NCI-H446 treated with DMSO at 0.1 percent for 48 hours (cell line): ENCODE measurements around the gene CDT1.
"Not testable (repeated sequence)": the region's sequence is repeated elsewhere in the genome, so short reads cannot be mapped to it uniquely, and the experiment has no call there.

Source experiments
- DNase-seq: peaks from one replicate; lab custom pipeline; 2025; lab: John Stamatoyannopoulos, UW

The CDT1 gene

DNA sequence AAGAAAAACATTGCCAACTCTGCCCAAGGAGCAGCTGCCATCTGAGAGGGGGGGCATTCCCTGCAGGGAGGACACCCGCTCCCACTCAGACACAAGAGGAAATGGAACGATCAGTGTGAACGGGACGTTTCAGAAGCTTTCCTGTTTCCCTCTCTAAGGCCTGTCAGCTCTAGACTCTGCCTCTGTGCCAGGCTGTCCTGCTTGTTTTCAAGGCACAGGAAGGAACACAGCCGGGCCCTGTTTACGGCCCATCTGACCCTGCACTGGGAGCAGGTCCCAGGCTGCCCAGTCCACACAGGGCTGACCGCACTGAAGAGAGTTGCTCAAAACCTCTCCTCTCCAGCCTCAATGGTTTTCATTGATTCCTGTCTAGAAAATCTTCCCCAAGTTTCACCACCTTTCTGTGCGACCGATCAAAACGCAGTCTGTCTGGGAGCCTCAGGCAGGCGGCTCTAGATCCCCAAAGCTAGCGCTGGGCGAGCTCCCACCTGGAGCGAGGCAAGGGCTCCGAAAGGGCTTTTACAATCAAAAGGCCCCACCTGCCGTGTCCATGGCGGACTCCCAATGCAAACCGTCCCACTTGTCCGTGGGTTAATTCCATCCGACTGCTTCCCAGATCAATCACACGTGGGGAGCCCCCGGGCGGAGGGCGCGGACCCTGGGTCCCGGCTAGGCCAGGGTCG, 20.1 kb upstream of the CDT1 start:
- DNase-seq: no peak

DNA sequence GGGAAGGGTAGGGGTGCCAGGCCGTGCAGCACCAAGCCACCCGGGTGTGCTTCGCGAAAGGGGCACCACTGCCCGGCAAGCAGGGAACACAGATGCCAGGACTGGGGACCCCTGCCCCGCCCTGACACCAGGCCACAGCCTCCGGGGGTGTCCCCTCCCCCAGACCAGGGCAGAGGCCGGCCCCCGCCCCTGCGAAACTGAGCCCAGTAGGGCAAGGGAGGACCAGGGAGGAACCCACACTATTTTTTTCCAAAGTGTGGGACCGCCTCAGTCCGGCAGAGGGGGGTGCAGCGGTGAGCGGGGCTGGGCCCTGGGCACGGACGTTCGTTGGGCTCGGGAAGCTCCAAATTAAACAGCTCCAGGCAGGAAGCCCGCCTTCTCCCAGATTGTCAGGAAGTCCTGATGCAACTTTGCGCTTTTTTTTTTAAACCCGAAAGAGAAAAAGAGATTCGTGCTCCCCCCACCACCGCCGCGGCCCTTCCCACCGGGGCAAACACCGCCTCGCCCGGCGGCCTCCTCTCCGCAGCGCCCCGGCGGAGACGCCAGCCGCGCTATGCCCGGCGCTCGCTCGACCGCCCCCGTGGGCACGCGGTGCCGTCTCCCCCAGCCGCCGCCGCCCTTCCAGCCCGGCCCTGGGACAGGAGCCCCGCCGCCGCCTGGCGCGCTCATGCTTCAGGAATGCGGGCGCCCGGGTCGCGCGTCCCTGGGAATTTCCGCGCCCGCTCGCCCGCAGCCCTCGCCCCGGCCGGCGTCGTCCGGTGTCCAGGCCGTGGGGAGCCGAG, 19.3 kb upstream of the CDT1 start:
- DNase-seq: no peak

DNA sequence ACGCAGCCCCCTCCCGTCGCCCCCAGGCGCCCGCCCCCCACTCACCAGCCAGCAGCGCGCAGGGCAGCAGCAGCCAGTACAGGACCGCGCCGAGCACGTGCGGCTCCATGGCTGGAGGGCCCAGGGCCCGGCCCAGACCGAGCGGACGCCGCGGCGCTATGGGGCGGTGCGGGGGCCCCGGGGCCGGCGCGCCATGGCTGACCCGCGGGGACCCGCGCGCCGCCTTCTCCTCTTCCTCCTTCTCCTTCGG, 18.8 kb upstream of the CDT1 start:
- DNase-seq: no peak

DNA sequence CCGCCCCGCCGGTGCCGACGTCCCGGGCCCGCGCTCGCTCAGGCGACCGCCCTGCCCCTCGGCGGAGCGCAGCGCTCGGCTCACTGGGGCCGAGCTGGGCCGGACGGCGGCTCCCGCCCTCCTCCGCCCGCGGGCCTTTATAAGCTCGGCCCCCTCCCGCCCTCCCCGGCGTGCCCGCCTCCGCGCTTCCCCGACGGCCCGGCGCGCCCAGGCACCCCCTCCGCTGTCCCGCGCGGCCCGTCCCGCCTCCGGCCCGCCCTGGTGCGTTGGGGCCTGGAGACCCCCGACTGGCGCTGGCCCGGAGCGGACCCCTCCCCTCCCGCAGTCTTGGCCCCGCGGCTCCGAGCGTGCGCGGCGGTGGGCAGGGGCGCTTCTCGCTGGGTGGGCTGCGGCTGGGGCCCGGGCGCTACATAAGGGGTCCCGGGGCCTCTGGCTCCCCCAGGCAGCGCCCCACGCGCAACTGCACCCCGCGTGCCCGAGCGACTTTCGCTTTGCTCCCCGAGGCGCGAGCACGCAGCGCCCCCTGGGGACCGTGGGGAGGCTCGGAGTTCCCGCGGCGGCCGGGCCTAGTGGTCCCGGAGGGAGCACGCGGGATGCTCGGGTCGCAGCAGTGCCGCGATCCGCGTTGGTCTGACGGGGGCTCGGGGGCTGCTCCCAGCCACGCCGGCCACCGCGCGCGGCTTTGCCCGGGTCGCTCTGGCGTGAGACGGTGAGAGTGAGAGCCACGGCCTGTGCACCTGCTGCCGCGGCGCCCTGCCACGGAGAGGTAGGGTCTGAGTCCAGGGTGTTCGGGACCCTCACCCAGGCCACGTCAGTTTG, 18.3 kb upstream of the CDT1 start, which contains the start of gene PIEZO1:
Gene PIEZO1 (minus strand): TSS at position 115 of the 819 bp plus-strand sequence. CDS start 256 bp downstream, outside the sequence.
- no peak for DNase-seq

DNA sequence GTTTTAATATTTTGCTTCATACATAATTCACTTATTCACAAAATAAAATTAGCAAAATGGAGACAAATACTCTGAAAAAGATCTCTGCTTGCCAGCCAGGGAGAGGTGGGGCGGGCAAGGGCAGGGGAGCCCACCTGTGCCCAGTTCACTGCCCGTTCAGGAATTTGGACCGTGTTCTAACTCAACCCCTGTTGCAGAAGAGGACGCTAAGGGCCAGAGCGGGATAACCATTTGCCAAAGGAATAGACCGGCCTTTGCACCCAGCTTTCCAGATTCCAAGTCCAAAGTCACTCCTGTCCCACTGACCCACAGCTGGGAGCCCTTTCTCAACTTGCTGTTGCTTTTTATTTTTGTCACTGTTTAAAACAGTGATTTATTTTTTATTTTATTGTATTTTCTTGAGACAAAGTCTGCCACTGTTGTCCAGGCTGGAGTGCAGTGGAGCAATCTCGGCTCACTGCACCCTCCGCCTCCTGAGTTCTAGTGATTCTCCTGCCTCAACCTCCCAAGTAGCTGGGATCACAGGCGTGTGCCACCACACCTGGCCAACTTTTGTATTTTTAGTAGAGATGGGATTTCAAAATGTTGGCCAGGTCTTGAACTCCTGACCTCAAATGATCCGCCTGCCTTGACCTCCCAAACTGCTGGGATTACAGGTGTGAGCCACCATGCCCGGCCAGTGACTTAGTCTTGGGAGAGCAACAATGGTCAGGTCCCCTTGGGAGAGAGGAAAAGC, 15.8 kb upstream of the CDT1 start:
- DNase-seq: no peak

DNA sequence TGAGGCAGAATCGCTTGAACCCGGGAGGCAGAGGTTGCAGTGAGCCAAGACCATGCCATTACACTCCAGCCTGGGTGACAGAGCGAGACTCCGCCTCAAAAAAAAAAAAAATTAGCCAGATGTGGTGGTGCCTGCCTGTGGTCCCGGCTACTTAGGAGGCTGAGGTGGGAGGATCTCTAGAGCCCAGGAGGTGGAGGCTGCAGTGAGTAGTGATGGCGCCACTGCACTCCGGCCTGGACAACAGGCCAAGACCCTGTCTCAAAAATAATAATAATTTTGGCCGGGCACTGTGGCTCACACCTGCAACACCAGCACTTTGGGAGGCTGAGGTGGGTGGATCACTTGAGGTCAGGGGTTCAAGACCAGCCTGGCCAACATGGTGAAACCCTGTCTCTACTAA, 14.8 kb upstream of the CDT1 start:
- DNase-seq: not testable (repeated sequence)

DNA sequence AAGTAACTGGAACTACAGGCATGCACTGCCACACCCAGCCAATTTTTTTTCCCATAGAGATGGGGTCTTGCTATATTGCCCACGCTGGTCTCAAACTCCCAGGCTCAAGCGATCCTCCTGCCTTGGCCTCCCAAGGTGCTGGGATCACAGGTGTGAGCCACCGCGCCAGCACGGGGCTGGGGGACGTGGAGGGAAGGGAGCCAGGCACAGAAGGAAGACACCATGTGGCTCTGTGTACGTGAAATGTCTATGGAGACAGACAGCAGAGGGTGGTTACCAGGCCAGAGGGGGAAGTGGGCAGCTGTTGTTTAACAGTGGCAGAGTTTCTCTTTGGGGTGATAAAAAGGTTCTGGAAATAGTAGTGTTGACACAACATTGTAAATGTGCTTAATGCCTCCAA, 14.0 kb upstream of the CDT1 start:
- DNase-seq: no peak

DNA sequence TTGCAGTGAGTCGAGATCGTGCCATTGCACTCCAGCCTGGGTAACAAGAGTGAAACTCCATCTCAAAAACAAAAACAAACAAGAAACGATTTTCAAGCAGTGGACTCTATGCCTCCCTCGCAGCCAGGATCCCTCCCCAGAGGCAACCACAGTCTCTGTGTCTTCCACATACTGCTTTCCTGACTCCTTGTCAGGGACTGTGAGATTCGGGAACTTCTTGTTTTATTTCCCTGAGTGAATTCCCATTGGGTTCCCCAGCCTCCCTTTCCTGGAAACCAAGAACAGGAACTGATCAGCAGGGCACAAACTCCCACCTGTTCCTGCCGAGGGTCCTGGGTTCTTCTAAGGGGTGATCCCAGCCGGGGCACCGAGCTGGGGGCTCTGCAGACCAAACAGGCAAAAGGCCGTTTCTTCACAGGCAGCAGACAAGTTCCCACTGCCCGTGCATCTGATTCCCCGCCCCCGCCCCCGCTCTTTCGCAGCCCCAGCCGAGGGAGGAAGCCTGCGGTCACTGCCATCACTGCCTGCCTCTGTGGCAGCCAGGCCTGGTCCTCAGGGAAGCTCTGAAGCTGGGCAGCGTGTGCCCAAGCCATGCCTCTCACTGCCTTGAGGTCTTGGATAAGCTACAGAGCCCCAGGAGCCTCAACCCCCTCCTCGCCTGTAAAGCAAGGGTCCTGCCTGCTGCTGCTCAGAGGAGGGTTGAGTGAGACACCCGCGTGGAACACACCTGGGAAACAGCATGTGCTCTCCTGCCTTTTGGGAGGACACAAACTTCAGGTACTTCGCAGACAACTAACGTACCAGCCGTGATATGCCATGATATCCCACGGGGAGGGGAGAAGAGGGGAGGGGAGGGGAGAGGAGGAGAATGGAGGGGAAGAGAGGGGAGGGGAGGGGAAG, 13.0 kb upstream of the CDT1 start:
- no peak for DNase-seq

DNA sequence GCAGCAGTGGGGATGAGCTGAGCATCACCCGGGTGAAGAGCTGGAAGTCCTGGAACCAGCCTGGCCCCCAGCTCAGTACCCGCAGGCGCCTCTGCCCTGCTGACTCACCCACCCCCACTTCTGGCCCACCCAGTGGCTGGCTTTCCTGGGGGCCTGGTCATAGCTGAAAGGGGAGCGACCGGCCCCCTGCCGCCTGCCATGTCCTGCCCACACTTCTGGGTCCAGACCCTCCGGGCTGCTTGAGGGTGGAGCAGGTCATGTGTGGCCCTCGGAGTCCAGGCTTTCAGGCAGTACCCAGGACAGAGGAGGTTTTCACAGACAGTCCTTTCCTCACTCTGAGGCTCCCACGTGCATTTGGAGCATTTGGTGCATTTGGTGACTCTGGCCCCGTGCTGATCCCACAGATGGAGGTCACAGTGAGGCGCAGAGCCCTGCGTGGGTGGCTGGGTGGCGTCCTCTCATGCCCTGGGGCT, 11.5 kb upstream of the CDT1 start:
- no peak for DNase-seq

DNA sequence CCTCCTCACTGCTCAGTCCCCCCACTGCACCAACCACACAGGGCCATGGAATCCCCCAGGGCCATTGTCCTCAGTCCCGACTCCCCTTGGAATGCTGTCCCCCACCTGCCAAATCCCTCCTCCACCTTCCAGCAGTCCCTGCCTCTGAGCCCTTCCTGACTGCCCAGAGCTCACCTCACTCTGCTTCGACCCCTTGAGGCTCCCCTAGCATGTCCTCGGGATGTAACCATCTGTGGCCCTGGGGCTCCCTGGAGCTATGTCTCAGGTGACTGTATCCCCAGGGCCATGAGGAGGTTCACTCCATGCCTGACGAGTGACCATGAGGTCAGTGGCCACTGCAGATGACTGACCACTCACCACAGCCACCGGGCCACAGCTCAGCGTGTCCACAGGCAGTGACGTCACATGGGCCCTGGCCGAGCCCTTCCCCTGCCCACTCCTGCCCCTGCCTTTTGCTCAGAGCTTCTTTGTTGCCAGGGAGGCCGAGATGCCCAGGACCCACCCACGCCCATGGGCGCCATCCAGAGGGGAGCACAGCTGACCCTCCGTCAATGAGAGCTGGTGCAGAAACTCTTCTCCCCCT, 10.8 kb upstream of the CDT1 start:
- DNase-seq: no peak

DNA sequence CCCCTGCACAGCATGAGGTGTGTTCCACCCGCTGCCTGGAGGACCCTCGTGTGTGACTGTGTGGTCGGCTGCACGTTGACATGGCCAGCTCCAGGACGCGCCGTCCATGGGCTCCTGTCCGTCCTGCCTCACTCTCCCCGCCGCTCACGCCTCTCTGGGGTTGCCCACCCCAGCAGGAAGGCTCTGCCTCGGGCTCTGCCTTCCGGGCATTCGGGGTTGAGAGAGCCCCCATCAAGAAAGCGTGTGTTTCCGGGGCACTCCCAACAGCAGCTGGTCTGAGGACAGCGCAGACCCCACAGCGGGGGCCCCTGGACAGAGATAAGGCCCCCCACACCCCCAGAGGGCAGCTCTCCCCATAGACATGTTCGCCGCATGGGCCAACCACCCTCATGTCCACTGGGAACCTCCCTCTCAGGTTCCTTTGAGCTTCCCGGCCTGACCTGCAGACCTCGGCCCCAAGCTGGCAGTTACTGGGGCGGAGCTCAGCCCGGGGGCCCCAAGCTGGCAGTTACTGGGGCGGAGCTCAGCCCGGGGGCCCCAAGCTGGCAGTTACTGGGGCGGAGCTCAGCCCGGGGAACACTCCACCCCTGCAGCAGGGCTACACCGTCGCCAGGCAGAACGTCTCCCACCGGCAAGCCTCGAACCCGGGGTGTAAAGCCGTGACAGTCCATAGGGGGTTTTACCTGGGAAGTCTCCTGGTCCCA, 10.2 kb upstream of the CDT1 start:
- DNase-seq: no peak

DNA sequence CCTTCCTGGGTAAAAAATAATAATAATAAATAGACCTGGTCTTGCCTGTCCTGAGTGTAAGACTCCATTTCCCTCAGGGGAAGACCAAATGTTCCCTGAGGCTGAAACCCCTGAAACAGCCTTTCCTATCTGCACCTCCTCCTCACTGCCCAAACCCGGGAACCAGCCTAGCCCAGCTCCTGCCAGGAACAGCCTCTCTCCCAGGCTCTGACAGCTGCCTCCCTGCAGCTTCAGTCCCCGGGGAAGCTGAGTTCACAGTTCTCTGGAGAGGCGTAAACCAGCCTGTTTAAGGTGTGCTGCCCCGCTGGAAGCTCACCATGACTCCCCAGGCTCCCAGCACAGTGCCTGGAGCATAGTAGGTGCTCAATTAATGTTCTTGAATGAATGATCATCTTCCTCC, 7.3 kb upstream of the CDT1 start:
- no peak for DNase-seq

DNA sequence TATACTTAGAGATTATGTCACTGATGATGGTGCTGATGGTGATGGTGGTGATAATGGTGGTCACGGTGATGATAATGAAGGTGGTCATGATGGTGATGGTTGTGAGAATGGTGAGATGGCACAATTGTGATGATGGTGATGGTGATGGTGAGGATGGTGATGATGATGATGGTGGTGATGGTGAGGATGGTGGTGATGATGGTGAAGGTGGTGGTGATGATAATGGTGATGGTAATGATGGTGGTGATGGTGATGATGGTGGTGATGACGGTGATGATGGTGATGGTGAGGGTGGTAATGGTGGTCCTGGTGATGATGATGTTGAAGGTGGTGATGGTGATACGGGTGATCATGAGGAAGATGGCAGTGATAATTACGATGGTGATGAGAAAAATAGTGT, 5.5 kb upstream of the CDT1 start:
- DNase-seq: no peak

DNA sequence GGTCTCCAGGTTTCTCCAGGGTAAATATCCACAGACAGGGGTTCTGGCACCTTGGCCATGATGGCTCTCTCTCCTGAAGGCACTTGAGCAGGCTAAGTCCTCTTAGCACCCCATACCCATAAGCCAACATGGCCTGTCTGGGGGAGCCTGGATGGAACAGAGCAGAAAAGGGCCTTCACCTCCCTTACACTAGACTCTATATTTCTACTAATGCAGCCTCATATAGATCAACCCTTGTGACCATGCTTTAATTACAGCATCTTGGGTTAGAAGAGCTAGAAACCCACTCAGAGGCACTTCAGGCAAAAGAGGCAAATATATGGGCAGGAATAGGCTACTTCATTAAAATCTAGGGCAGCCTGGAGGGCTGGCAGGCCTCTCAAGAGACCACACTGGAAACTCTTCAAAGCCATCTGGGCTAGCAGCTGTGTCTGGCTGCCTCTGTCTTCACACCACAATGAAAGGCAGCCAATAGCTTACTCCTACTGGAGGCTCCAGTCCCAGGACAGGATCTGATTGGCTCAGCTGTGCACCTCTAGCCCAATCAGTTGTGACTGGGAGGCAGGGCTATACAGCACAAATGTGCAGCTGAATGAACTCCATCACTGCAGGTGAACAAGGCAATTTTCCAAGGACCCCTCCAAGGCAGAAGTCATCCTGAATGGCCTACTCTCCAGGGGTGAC, 4.7 kb upstream of the CDT1 start:
- peak; percentile 62 for DNase-seq

DNA sequence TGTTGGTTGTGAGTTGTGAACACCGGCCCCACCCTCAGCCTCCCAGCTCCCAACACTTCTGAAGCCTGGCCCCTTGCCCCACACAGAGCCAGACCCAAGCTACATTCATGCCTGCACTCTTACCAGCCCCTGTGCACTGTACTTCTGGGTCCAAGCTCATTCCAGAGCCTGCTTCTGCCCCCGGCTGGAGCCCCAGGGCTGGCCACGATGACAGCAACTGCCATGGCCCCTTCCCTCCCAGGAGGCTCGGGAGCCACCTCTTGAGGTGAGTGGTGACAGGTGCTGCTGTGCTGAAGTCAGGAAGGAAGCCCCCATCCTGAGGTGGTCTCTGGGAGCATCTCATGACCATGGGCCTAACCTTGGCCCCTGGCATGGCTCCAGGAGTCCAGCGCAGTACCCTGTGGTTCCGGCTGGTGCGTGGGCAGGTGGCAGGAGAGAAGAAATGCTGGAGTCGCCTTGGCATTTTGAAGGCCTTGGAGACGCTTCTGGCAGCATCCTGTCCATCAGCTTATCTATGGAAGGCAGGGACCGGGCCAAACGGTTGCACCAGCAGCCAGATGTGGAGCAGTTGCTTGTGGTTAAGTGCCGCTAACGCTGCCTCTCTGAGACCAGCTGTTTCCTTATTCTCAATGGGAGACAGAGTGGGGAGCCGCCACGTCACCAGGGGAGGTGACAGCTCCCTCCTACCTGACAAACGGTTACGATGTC, 3.9 kb upstream of the CDT1 start:
- no peak for DNase-seq

DNA sequence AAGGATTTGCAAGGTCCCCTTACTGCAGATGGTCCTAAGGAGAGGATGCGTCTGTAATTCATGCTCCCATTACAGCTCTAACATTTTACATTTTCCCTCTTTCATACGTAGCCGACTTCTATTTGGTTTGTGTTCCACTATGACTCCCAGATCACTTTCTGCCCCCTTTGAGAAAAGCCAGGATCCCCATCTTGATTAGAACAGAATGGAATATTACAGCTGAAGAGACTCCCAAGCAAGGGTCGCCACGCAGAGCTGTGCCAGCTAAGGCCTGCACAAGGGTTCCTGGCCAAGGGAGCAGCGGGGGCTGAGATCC, 3.4 kb upstream of the CDT1 start:
- no peak for DNase-seq

DNA sequence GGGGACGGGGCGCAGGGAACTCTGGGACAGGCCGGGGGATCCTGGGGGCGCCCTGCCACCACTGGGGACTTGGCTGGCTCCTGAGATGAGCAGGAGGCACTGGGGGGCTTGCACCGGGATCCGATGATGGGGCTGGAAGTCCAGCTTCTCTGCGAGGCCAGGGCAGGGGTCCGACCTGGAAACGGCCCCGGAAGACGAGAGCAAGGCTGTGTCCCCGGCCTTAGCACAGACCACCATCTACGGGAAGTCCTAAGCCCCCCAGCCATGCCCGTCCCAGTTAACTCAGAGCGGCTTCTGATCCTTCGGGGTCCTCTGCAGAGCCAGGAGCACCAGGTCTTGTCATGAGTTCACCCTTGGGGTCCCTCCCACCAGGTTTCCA, 573 bp downstream of the CDT1 start:
- DNase-seq: no peak

DNA sequence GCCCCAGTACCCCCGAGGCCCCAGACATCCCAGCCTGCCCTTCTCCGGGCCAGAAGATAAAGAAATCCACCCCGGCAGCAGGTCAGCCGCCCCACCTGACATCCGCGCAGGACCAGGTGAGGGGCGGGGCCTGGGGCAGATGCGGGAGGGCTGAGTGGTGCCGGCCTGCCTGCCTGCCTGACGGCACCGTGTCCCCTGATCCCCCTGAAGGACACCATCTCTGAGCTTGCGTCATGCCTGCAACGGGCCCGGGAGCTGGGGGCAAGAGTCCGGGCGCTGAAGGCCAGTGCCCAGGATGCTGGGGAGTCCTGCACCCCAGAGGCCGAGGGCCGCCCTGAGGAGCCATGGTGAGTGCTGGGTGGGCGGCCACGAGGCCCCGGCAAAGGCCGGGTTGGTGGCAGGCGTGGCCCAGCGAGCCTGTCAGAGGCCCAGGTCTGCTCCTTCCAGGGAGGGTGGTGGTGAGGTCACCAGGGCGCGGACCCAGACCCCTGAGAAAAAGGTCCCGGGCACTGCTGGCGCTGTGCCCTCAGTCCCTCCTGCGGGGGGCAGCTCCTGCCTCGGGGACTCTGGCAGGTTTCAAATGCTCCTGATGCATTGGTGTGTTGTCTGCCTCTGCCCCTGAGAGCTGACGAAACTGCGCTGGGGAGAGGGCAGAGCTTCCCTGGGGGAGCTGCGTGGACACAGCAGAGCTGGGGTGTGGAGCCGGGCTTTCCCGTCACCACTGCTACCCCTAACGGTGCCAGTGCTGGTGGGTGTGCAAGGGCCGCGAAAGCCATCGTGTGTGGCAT, 1.2 kb downstream of the CDT1 start:
- no peak for DNase-seq
